D341Med (cell line): ENCODE results near the gene NPR3.

Experiments
- DNase-seq: peaks from one replicate; pipeline ENCODE4 v3.0.0; 2012; ENCODE audit warnings: low spot score

NPR3 gene

GRCh38 chr5:32710550-32711361 is at the start of gene NPR3:
NPR3 (plus strand) TSS chr5:32711321; CDS start chr5:32711777, 456 bp downstream.
- peak; percentile 57 for DNase-seq

GRCh38 chr5:32664523-32664922 is 46.6 kb upstream of the NPR3 start:
- no peak for DNase-seq

GRCh38 chr5:32668552-32668951 is 42.6 kb upstream of the NPR3 start:
- DNase-seq: no peak

- no peak for DNase-seq
These were observed 37.8 kb upstream of the NPR3 start for GRCh38 chr5:32673272-32673671.

GRCh38 chr5:32677023-32677422 is 34.1 kb upstream of the NPR3 start:
- DNase-seq: no peak

GRCh38 chr5:32678472-32678871 is 32.6 kb upstream of the NPR3 start:
- no peak for DNase-seq

- DNase-seq: no peak
These were observed 31.9 kb upstream of the NPR3 start for GRCh38 chr5:32679218-32679617.

- DNase-seq: no peak
These were observed 30.9 kb upstream of the NPR3 start for GRCh38 chr5:32680183-32680582.

GRCh38 chr5:32683125-32683524 is 28.0 kb upstream of the NPR3 start:
- DNase-seq: no peak

GRCh38 chr5:32684260-32684659 is 26.9 kb upstream of the NPR3 start:
- no peak for DNase-seq

GRCh38 chr5:32686799-32687498 is 24.2 kb upstream of the NPR3 start:
- DNase-seq: no peak

GRCh38 chr5:32687499-32687831 is 23.7 kb upstream of the NPR3 start:
- no peak for DNase-seq

GRCh38 chr5:32690153-32690552 is 21.0 kb upstream of the NPR3 start:
- DNase-seq: no peak

GRCh38 chr5:32690666-32691065 is 20.5 kb upstream of the NPR3 start:
- DNase-seq: no peak

GRCh38 chr5:32692036-32692746 is 18.9 kb upstream of the NPR3 start:
- DNase-seq: no peak

GRCh38 chr5:32703957-32704356 is 7.2 kb upstream of the NPR3 start:
- DNase-seq: no peak

- no peak for DNase-seq
These were observed 3.6 kb upstream of the NPR3 start for GRCh38 chr5:32707418-32707997.

GRCh38 chr5:32708949-32709348 is 2.2 kb upstream of the NPR3 start:
- DNase-seq: no peak

- DNase-seq: peak; percentile 78
These were observed 1.2 kb upstream of the NPR3 start for GRCh38 chr5:32709750-32710549.

GRCh38 chr5:32711362-32711680 is 200 bp downstream of the NPR3 start:
- no peak for DNase-seq

- peak; percentile 54 for DNase-seq
These were observed 760 bp downstream of the NPR3 start for GRCh38 chr5:32711681-32712480.
